COLO829 (cell line): ENCODE measurements around the gene TRAPPC8.
A peak's percentile ranks its signal among the peaks of the same experiment; 100 is the strongest.
"Not testable (repeated sequence)": the region's sequence is repeated elsewhere in the genome, so short reads cannot be mapped to it uniquely, and the experiment has no call there.

Experiments
- DNase-seq: peaks from one replicate; pipeline ENCODE4 v3.0.0; 2012; ENCODE audit warnings: low spot score

The TRAPPC8 gene

GRCh38 chr18:31943878-31944816, 1.2 kb upstream of the TRAPPC8 start:
- no peak for DNase-seq

DNA sequence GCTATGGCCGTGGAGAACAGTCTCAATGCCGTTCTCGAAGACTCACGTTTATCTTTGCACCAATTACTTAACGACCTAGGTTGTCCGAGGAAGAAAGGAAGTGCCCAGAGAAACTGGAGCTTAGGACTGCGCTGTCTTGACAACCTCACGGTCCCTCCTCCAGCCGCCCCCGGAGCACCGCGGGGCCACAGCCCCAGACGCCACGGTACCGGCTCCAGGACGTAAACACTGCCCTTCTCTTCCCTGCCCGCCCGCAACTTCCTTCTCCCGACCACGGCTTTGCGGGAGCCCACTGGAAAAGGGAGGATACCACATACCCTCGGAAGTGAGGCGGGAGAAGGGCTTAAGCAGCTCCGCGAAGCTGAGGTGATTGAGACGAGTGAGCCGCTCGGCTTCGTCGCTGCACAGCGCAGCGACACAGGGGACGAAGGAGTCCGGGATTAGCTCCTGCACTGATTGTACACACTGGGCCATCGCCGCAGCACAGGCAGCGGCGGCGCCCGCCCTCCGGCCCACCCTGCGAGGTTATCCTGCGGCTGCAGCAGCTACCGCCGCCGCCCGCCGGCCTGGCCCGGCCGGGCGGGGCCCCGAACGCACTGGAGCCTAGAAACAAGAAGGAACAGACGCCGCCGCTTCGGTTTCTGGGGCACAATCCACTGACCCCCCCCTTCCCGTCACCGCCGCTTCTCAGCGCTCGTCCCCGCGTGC, 483 bp downstream of the TRAPPC8 start:
- DNase-seq: peak; percentile 6

GRCh38 chr18:31941010-31941809, 1.7 kb downstream of the TRAPPC8 start:
- DNase-seq: no peak

- not testable (repeated sequence) for DNase-seq
Measured at GRCh38 chr18:31934773-31935172, 8.2 kb downstream of the TRAPPC8 start.

- no peak for DNase-seq
Measured at GRCh38 chr18:31931886-31932240, 11.1 kb downstream of the TRAPPC8 start.

GRCh38 chr18:31931163-31931885, 11.6 kb downstream of the TRAPPC8 start:
- peak; percentile 7 for DNase-seq

- no peak for DNase-seq
Measured at GRCh38 chr18:31929273-31929672, 13.7 kb downstream of the TRAPPC8 start.

- not testable (repeated sequence) for DNase-seq
Measured at GRCh38 chr18:31926988-31927387, 15.9 kb downstream of the TRAPPC8 start.

DNA sequence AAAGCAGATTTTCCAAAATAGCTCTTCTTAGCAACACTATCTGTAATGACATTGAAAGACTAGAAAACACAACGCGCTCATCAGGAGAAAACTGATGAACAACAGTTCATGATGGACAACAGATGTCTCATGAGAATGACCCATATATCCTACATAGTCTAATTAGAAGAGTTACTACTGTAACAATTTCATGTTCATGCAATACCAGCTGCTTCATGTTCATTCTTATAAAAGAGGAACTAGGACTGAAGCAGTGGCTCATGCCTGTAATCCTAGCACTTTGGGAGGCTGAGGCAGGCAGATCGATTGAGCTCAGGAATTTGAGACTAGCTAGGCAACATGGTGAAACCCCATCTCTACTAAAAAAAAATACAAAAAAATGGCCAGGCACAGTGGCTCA, 22.7 kb downstream of the TRAPPC8 start:
- DNase-seq: no peak

GRCh38 chr18:31919366-31919765, 23.6 kb downstream of the TRAPPC8 start:
- not testable (repeated sequence) for DNase-seq

GRCh38 chr18:31918733-31919132, 24.2 kb downstream of the TRAPPC8 start:
- DNase-seq: no peak

GRCh38 chr18:31901063-31901462, 41.9 kb downstream of the TRAPPC8 start:
- no peak for DNase-seq

- DNase-seq: not testable (repeated sequence)
Measured at GRCh38 chr18:31899771-31900170, 43.2 kb downstream of the TRAPPC8 start.

GRCh38 chr18:31892936-31893335, 50.0 kb downstream of the TRAPPC8 start:
- peak; percentile 26 for DNase-seq

DNA sequence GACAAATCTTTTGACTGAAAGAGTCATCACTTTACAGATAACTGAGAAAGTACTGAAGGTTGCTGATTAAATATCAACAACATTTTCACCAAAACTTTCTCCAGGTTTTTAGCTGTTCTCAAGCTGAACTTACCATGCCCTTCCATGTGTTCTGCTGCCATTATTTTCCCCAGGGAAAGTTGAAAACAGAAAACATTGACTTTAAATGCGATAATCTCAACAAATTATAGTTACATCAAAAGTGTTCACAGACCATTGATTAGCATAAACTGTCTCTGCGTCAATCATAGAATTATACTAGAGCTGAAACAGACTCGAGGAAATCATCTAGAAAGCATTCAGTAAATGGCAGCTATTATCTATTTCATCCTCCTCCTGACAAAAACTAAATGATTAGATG, 51.4 kb downstream of the TRAPPC8 start:
- DNase-seq: no peak

- DNase-seq: no peak
Measured at GRCh38 chr18:31884020-31884419, 58.9 kb downstream of the TRAPPC8 start.

GRCh38 chr18:31880186-31880898, 62.6 kb downstream of the TRAPPC8 start:
- DNase-seq: no peak

GRCh38 chr18:31878358-31878757, 64.6 kb downstream of the TRAPPC8 start:
- no peak for DNase-seq

GRCh38 chr18:31877900-31878299, 65.0 kb downstream of the TRAPPC8 start:
- no peak for DNase-seq

GRCh38 chr18:31876707-31877106, 66.2 kb downstream of the TRAPPC8 start:
- DNase-seq: no peak

GRCh38 chr18:31875301-31875700, 67.6 kb downstream of the TRAPPC8 start:
- DNase-seq: no peak
